ENCODE data around the gene C21orf58.

- TF ChIP-seq CTCF (IDR thresholded peaks at IDR 0.05) (no peak), POLR2AphosphoS5 (IDR thresholded peaks at IDR 0.05; ENCODE audit: low read depth, low read length) (no peak)
These were observed 12.1 kb downstream of the C21orf58 start for GRCh38 chr21:46311568-46311967.

All from Panc1 (cell line).